CD4-positive, alpha-beta T cell (primary cell): ENCODE measurements around the gene PLEKHA7. TPM values are rescaled to one million over a fixed set of nuclear protein-coding genes. Genes with fewer than 3 reads are reported as not detected.

Experiments
- ATAC-seq: fragments of 200-7000 bp; cut with Tn5 transposase; one replicate; pipeline ENCODE4 v1.10.0; 2022; ENCODE audit warnings: mild to moderate bottlenecking; ENCODE audit not compliant: poor library complexity
- CTCF ChIA-PET: fragments of 350-600 bp; sonication (Branson Sonifier 250); formaldehyde crosslinking; loops from one replicate; lab custom pipeline; 2021; ENCODE audit warnings: antibody characterized with exemption, inconsistent platforms; lab: Charles Lee
- POLR2A ChIA-PET: fragments of 350-600 bp; sonication (Branson Sonifier 250); formaldehyde crosslinking; loops from one replicate; lab custom pipeline; 2021; ENCODE audit warnings: antibody characterized with exemption, inconsistent platforms; lab: Charles Lee
- DNase-seq, 14 experiments: peaks; one replicate each; pipeline ENCODE4 v3.0.0-alpha.2; 2013 to 2020; ENCODE audit warnings: mixed read lengths in 2 of 14
- H3K27ac ChIP-seq, 2 donors: one replicate each; pipeline versions ENCODE4 v1.5.1 to v1.7.0; 2013; ENCODE audit warnings: low read length in 2 of 2, low read depth in 1 of 2, mild to moderate bottlenecking in 1 of 2
- H3K27me3 ChIP-seq, 2 experiments: 1 replicate in 1 of 2; 2 replicates in 1 of 2; pipeline versions ENCODE4 v1.6.1 to v1.7.0; 2013; ENCODE audit warnings: low read length in 2 of 2, control low read depth in 1 of 2, mild to moderate bottlenecking in 1 of 2, moderate library complexity in 1 of 2; ENCODE audit not compliant: insufficient read depth in 2 of 2, control insufficient read depth in 1 of 2
- H3K36me3 ChIP-seq: one replicate; pipeline ENCODE4 v1.6.1; 2013; ENCODE audit warnings: low read length, control low read depth; ENCODE audit not compliant: insufficient read depth
- H3K4me1 ChIP-seq: one replicate; pipeline ENCODE4 v1.6.1; 2013; ENCODE audit warnings: low read length, control low read depth; ENCODE audit not compliant: insufficient read depth
- H3K4me3 ChIP-seq: one replicate; pipeline ENCODE4 v1.5.1; 2013; ENCODE audit warnings: mild to moderate bottlenecking, low read length, moderate library complexity
- H3K9me3 ChIP-seq, 2 experiments: 1 replicate in 1 of 2; 2 replicates in 1 of 2; pipeline versions ENCODE4 v1.6.1 to v1.7.0; 2013; ENCODE audit warnings: low read length in 2 of 2, mild to moderate bottlenecking in 2 of 2, control low read depth in 1 of 2, moderate library complexity in 1 of 2; ENCODE audit not compliant: control insufficient read depth in 1 of 2, insufficient read depth in 1 of 2
- H3K27ac Mint-ChIP-seq: one replicate; pipeline ENCODE4 v1.8.0; 2020; ENCODE audit warnings: mixed read lengths
- H3K27me3 Mint-ChIP-seq: one replicate; pipeline ENCODE4 v1.8.0; 2021; ENCODE audit warnings: mixed read lengths
- H3K36me3 Mint-ChIP-seq: one replicate; pipeline ENCODE4 v1.8.0; 2021; ENCODE audit warnings: low read depth, mixed read lengths
- H3K4me1 Mint-ChIP-seq: one replicate; pipeline ENCODE4 v1.8.0; 2021; ENCODE audit warnings: low read depth, mixed read lengths
- H3K4me3 Mint-ChIP-seq: one replicate; pipeline ENCODE4 v1.8.0; 2020; ENCODE audit warnings: mild to moderate bottlenecking, mixed read lengths
- H3K9me3 Mint-ChIP-seq: one replicate; pipeline ENCODE4 v1.8.0; 2020; ENCODE audit warnings: mixed read lengths
- intact Hi-C, 2 experiments: fragments of 100-400 bp; cut with DNase I in 1 of 2; cut with micrococcal nuclease in 1 of 2; formaldehyde crosslinking; loops; one replicate each; pipeline versions ENCODE4 v1.15.1 to v1.9.0; 2023 to 2025; cut with DNase I, micrococcal nuclease
- total RNA-seq, 174 experiments: library from RNA in 2 of 174; stranded (reverse) in 2 of 174; gene quantifications; one replicate each; pipeline ENCODE4 v1.2.3 and lab custom pipeline; 2021 to 2026
- TF ChIP-seq, protein P1 (sequence below): fragments of 200-600 bp; IDR thresholded peaks from one replicate; pipeline ENCODE4 v1.8.0; 2022; ENCODE audit warnings: antibody characterized with exemption, mild to moderate bottlenecking

Gene PLEKHA7
- total RNA-seq, 2 experiments from 2014 or later, result 4.5 to 4.8 TPM

GRCh38 chr11:16799221-16799620 is 215.0 kb downstream of the PLEKHA7 start:
- Mint-ChIP-seq H3K36me3 (no peaks in the 10 kb centered on the region), H3K27me3 (no peaks in the 10 kb centered on the region), H3K4me3 (no peak overlapping the region), H3K9me3 (no peaks in the 10 kb centered on the region), H3K27ac (no peak overlapping the region), H3K4me1 (peaks cover 7% of the 10 kb centered on the region)
- H3K9me3 ChIP-seq, result no peaks in the 10 kb centered on the region
- CTCF ChIA-PET, result no interaction called here
- no peak overlapping the region for H3K27ac ChIP-seq
- no peaks in the 10 kb centered on the region for H3K27me3 ChIP-seq
- TF ChIP-seq, protein P1, sequence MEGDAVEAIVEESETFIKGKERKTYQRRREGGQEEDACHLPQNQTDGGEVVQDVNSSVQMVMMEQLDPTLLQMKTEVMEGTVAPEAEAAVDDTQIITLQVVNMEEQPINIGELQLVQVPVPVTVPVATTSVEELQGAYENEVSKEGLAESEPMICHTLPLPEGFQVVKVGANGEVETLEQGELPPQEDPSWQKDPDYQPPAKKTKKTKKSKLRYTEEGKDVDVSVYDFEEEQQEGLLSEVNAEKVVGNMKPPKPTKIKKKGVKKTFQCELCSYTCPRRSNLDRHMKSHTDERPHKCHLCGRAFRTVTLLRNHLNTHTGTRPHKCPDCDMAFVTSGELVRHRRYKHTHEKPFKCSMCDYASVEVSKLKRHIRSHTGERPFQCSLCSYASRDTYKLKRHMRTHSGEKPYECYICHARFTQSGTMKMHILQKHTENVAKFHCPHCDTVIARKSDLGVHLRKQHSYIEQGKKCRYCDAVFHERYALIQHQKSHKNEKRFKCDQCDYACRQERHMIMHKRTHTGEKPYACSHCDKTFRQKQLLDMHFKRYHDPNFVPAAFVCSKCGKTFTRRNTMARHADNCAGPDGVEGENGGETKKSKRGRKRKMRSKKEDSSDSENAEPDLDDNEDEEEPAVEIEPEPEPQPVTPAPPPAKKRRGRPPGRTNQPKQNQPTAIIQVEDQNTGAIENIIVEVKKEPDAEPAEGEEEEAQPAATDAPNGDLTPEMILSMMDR, result no peak
- H3K36me3 ChIP-seq, result no peaks in the 10 kb centered on the region
- ATAC-seq (no peak), DNase-seq (no peak)
- intact Hi-C loops, result no loop called here
- POLR2A ChIA-PET, result no interaction called here
- H3K4me3 ChIP-seq, result no peak overlapping the region
- H3K4me1 ChIP-seq, result peaks cover 22% of the 10 kb centered on the region

GRCh38 chr11:16797776-16798175 is 216.4 kb downstream of the PLEKHA7 start:
- ChIA-PET POLR2A (no interaction called here), CTCF (interaction anchor here (1.4 kb wide), 1 partner anchor 12 kb away, joined by 3 read pairs; no protein-coding TSS in a partner anchor)
- peaks cover 7% of the 10 kb centered on the region for H3K4me1 Mint-ChIP-seq
- Histone ChIP-seq H3K4me1 (peaks cover 23% of the 10 kb centered on the region), H3K27me3 (no peaks in the 10 kb centered on the region), H3K9me3 (no peaks in the 10 kb centered on the region), H3K36me3 (no peaks in the 10 kb centered on the region), H3K4me3 (no peak overlapping the region), H3K27ac (no peak overlapping the region)
- H3K27me3 Mint-ChIP-seq, result no peaks in the 10 kb centered on the region
- H3K4me3 Mint-ChIP-seq, result no peak overlapping the region
- no peak for ATAC-seq
- H3K36me3 Mint-ChIP-seq, result no peaks in the 10 kb centered on the region
- no peak overlapping the region for H3K27ac Mint-ChIP-seq
- no peaks in the 10 kb centered on the region for H3K9me3 Mint-ChIP-seq
- no peak for DNase-seq
- intact Hi-C loops, result no loop called here
- TF ChIP-seq, protein P1, result no peak

- Mint-ChIP-seq H3K9me3 (no peaks in the 10 kb centered on the region), H3K27me3 (no peaks in the 10 kb centered on the region), H3K36me3 (no peaks in the 10 kb centered on the region), H3K4me1 (peaks cover 7% of the 10 kb centered on the region), H3K27ac (no peak overlapping the region), H3K4me3 (no peak overlapping the region)
- ChIA-PET POLR2A (no interaction called here), CTCF (interaction anchor here (1.4 kb wide), 1 partner anchor 11 kb away, joined by 3 read pairs; no protein-coding TSS in a partner anchor)
- ATAC-seq (no peak), DNase-seq (no peak)
- H3K4me1 ChIP-seq, result peaks cover 32% of the 10 kb centered on the region
- no peaks in the 10 kb centered on the region for H3K27me3 ChIP-seq
- no peak overlapping the region for H3K4me3 ChIP-seq
- intact Hi-C loops, result no loop called here
- TF ChIP-seq, protein P1, result no peak
- H3K36me3 ChIP-seq, result no peaks in the 10 kb centered on the region
- no peaks in the 10 kb centered on the region for H3K9me3 ChIP-seq
- H3K27ac ChIP-seq, result no peak overlapping the region
Observed at GRCh38 chr11:16796311-16796710, 217.9 kb downstream of the PLEKHA7 start.
